ENCODE results near the gene THRAP3. TPM values are rescaled to one million over a fixed set of nuclear protein-coding genes. Genes with fewer than 3 reads are reported as not detected.

The THRAP3 gene
- total and polyA plus RNA-seq, 2 experiments from 2014 or later, result 61.5 to 95.2 TPM

GRCh38 chr1:36176106-36176949, 47.9 kb upstream of the THRAP3 start:
- Histone ChIP-seq H3K79me2 (ENCODE audit: insufficient read depth) (peaks cover 65% of the 10 kb centered on the region), H2AFZ (no peak overlapping the region), H3K9me3 (ENCODE audit: low read depth) (no peaks in the 10 kb centered on the region), H3K4me1 (ENCODE audit: insufficient read depth) (peaks cover 22% of the 10 kb centered on the region), H3K27ac (no peak overlapping the region; the same call in 1 of the 2 replicates), H3K4me2 (ENCODE audit: unreplicated experiment) (no peak overlapping the region), H3K4me3 (no peak overlapping the region), H3K36me3 (ENCODE audit: low read depth) (peaks cover 65% of the 10 kb centered on the region), H4K20me1 (ENCODE audit: insufficient read depth) (no peaks in the 10 kb centered on the region), H3F3A (ENCODE audit: insufficient read depth) (peaks cover 23% of the 10 kb centered on the region), H3K27me3 (replicated peaks; ENCODE audit: insufficient read depth) (no peaks in the 10 kb centered on the region), H3K9ac (no peak overlapping the region), H3K9me2 (ENCODE audit: insufficient read depth) (no peaks in the 10 kb centered on the region)
- in situ Hi-C loops (cut with MboI), result no loop called here
- WGBS, 2 experiments (ENCODE audit: low coverage in 1 of 2, low lambda C conversion rate in 2 of 2, missing lambda C conversion rate in 2 of 2), result 86 to 92% methylated on average over 42 to 74 of the region's 76 CpGs
- TF ChIP-seq EZH2 (IDR thresholded peaks at IDR 0.05; ENCODE audit: insufficient read depth, poor library complexity, severe bottlenecking) (no peak), EZH2phosphoT487 (IDR thresholded peaks at IDR 0.05; ENCODE audit: insufficient read depth, low read depth) (no peak)
- DNase-seq, result no peak

GRCh38 chr1:36177589-36178431, 46.4 kb upstream of the THRAP3 start:
- Histone ChIP-seq H3K4me1 (ENCODE audit: insufficient read depth) (peaks cover 13% of the 10 kb centered on the region), H3K9ac (no peak overlapping the region), H3K27me3 (replicated peaks; ENCODE audit: insufficient read depth) (no peaks in the 10 kb centered on the region), H3K9me2 (ENCODE audit: insufficient read depth) (no peaks in the 10 kb centered on the region), H3K27ac (no peak overlapping the region), H2AFZ (no peak overlapping the region), H3K36me3 (ENCODE audit: low read depth) (peaks cover 58% of the 10 kb centered on the region), H3K4me3 (no peak overlapping the region), H3F3A (ENCODE audit: insufficient read depth) (peaks cover 21% of the 10 kb centered on the region), H3K9me3 (ENCODE audit: low read depth) (no peaks in the 10 kb centered on the region), H3K4me2 (ENCODE audit: unreplicated experiment) (no peak overlapping the region), H4K20me1 (ENCODE audit: insufficient read depth) (no peaks in the 10 kb centered on the region), H3K79me2 (ENCODE audit: insufficient read depth) (peaks cover 50% of the 10 kb centered on the region)
- 86 to 96% methylated on average over 14 to 33 of the region's 33 CpGs for whole genome bisulfite sequencing, 2 experiments (ENCODE audit: low coverage in 1 of 2, low lambda C conversion rate in 2 of 2, missing lambda C conversion rate in 2 of 2)
- in situ Hi-C loops (cut with MboI), result no loop called here
- no peak for TF ChIP-seq EZH2phosphoT487 (IDR thresholded peaks at IDR 0.05; ENCODE audit: insufficient read depth, low read depth)
- no peak for DNase-seq

- no peak overlapping the region for H3K9ac ChIP-seq
- H3K36me3 ChIP-seq (ENCODE audit: low read depth), result peaks cover 52% of the 10 kb centered on the region
- in situ Hi-C loops (cut with MboI), result no loop called here
- no peak overlapping the region for H3K27ac ChIP-seq
- H3K4me1 ChIP-seq (ENCODE audit: insufficient read depth), result peaks cover 5% of the 10 kb centered on the region
- peaks cover 29% of the 10 kb centered on the region for H3F3A ChIP-seq (ENCODE audit: insufficient read depth)
- TF ChIP-seq EZH2phosphoT487 (IDR thresholded peaks at IDR 0.05; ENCODE audit: insufficient read depth, low read depth) (no peak), EZH2 (IDR thresholded peaks at IDR 0.05; ENCODE audit: insufficient read depth, poor library complexity, severe bottlenecking) (no peak)
- peaks cover 42% of the 10 kb centered on the region for H3K79me2 ChIP-seq (ENCODE audit: insufficient read depth)
- no peaks in the 10 kb centered on the region for H4K20me1 ChIP-seq (ENCODE audit: insufficient read depth)
- no peak overlapping the region for H2AFZ ChIP-seq
- H3K9me2 ChIP-seq (ENCODE audit: insufficient read depth), result no peaks in the 10 kb centered on the region
- no peaks in the 10 kb centered on the region for H3K9me3 ChIP-seq (ENCODE audit: low read depth)
- 87 to 90% methylated on average over 38 to 62 of the region's 62 CpGs for WGBS, 2 experiments (ENCODE audit: low coverage in 1 of 2, low lambda C conversion rate in 2 of 2, missing lambda C conversion rate in 2 of 2)
- no peak for DNase-seq
- H3K27me3 ChIP-seq (replicated peaks; ENCODE audit: insufficient read depth), result no peaks in the 10 kb centered on the region
- H3K4me2 ChIP-seq (ENCODE audit: unreplicated experiment), result no peak overlapping the region
- H3K4me3 ChIP-seq, result no peak overlapping the region
Observed at GRCh38 chr1:36178471-36179219, 45.6 kb upstream of the THRAP3 start.

GRCh38 chr1:36179220-36179600, 45.0 kb upstream of the THRAP3 start:
- Histone ChIP-seq H3K4me1 (ENCODE audit: insufficient read depth) (no peaks in the 10 kb centered on the region; the same call in 1 of the 2 replicates), H3F3A (ENCODE audit: insufficient read depth) (peaks cover 32% of the 10 kb centered on the region), H3K4me2 (ENCODE audit: unreplicated experiment) (no peak overlapping the region), H2AFZ (no peak overlapping the region), H3K79me2 (ENCODE audit: insufficient read depth) (peaks cover 36% of the 10 kb centered on the region), H3K27ac (no peak overlapping the region), H4K20me1 (ENCODE audit: insufficient read depth) (no peaks in the 10 kb centered on the region), H3K9me2 (ENCODE audit: insufficient read depth) (no peaks in the 10 kb centered on the region), H3K36me3 (ENCODE audit: low read depth) (peaks cover 47% of the 10 kb centered on the region), H3K27me3 (replicated peaks; ENCODE audit: insufficient read depth) (no peaks in the 10 kb centered on the region), H3K9ac (no peak overlapping the region), H3K9me3 (ENCODE audit: low read depth) (no peaks in the 10 kb centered on the region), H3K4me3 (no peak overlapping the region)
- in situ Hi-C loops (cut with MboI), result no loop called here
- 92 to 95% methylated on average over 18 to 19 of the region's 19 CpGs for WGBS, 2 experiments (ENCODE audit: low coverage in 1 of 2, low lambda C conversion rate in 2 of 2, missing lambda C conversion rate in 2 of 2)
- TF ChIP-seq EZH2 (IDR thresholded peaks at IDR 0.05; ENCODE audit: insufficient read depth, poor library complexity, severe bottlenecking), result no peak
- no peak for TF ChIP-seq EZH2phosphoT487 (IDR thresholded peaks at IDR 0.05; ENCODE audit: insufficient read depth, low read depth)
- no peak for DNase-seq

Measured in GM23248 (cell line).